Left cardiac atrium (tissue), 4 donors: ENCODE measurements around the gene PTGER4. TPM values are rescaled to one million over a fixed set of nuclear protein-coding genes. Genes with fewer than 3 reads are reported as not detected.
"Not testable (repeated sequence)": the region's sequence is repeated elsewhere in the genome, so short reads cannot be mapped to it uniquely, and the experiment has no call there.

ENCODE experiments used
- ATAC-seq, 2 donors: fragments of 200-7000 bp; cut with Tn5 transposase; one replicate each; pipeline ENCODE4 v1.9.1; 2020; ENCODE audit warnings: mild to moderate bottlenecking in 2 of 2, moderate library complexity in 2 of 2
- DNase-seq: peaks from one replicate; pipeline ENCODE4 v3.0.0-alpha.2; 2020
- intact Hi-C, 2 donors: fragments of 100-400 bp; cut with DNase I; formaldehyde crosslinking; loops; one replicate each; pipeline versions ENCODE4 v1.14.1 to v1.15.1; 2022 to 2023
- total RNA-seq, 2 donors: library from RNA; stranded (reverse); fragmentation: NEBNext Ultra II Directional; extraction: Animal tissue kit (Norgen Biotek cat#: 25700); gene quantifications; one replicate each; pipeline ENCODE4 v1.2.1, GENCODE V29; 2021
- donor health status: DM: no; HTN: yes; CAD: no.
- donor health status: DM: no; HTN: yes; CAD: no; lungs with severe emphysema.
- donor health status: DM: yes; HTN: yes; CAD: no.
- donor health status: Dilated cardiomyopathy.

PTGER4 gene
- total RNA-seq, 2 donors from 2014 or later, result 6.0 to 7.4 TPM

DNA sequence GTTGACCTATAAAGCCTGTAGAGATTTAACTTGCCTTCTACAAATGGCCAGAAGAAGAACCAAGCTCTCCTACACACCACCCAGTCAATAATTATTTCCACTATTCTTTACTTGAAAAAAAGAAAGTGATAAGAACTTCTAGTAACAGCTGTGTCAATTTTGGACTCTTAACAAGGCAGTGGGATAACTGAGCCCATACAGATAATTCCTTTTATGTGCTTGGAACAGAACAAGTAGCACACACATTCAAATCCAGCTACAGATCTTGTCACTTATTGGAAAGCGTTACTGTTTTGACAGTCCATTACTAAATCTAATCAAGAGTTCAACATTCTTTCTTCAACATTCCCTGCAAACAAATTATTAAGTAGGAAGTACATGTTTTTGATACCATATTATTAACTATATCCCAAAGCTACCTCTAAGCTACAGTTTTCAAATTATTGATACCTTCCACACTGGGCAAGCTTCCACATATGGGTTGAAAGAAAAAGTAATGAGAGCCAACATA, 6.3 kb downstream of the PTGER4 start:
- intact Hi-C loops, result loop anchor here (2.0 to 10.0 kb wide), 4 partner anchors 731 to 1109 kb away; no protein-coding TSS in a partner anchor
- no peak for DNase-seq
- no peak for ATAC-seq

DNA sequence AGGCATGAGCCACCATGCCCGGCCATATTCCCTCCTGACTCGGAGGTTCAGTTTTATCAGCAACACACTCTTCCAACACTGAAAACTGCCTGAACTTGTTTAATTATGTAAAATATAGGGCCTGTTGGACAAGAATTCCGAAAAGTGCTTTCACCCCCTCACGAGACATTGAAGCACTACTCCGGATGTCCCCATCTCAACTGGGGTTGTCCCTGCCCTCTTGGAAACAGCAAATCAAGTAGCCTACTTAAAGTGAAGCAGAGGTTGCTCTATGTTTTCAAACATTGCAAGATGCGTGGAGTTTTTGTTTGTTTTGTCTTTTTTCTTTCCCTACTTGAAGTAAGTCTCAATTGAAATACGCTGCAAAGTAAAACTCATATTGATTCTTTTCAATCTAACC, 7.6 kb downstream of the PTGER4 start:
- intact Hi-C loops, result loop anchor here (2.0 to 10.0 kb wide), 4 partner anchors 733 to 1110 kb away; no protein-coding TSS in a partner anchor
- no peak for DNase-seq
- ATAC-seq, result no peak

GRCh38 chr5:40688127-40688761, 8.5 kb downstream of the PTGER4 start:
- ATAC-seq (peak; percentile 93 to 94), DNase-seq (peak; percentile 81)
- intact Hi-C loops, result loop anchor here (5.0 to 10.0 kb wide), 3 partner anchors 733 to 1111 kb away; no protein-coding TSS in a partner anchor

GRCh38 chr5:40688996-40689395, 9.3 kb downstream of the PTGER4 start:
- ATAC-seq (no peak), DNase-seq (no peak)
- intact Hi-C loops, result loop anchor here (5.0 to 10.0 kb wide), 3 partner anchors 734 to 1112 kb away; no protein-coding TSS in a partner anchor

GRCh38 chr5:40689438-40689837, 9.7 kb downstream of the PTGER4 start:
- intact Hi-C loops, result loop anchor here (5.0 to 10.0 kb wide), 3 partner anchors 735 to 1112 kb away; no protein-coding TSS in a partner anchor
- DNase-seq (no peak), ATAC-seq (peak; percentile 49 to 92)

GRCh38 chr5:40690267-40690666, 10.6 kb downstream of the PTGER4 start:
- intact Hi-C loops, result no loop called here
- no peak for DNase-seq
- no peak for ATAC-seq

- no peak for ATAC-seq
- intact Hi-C loops, result no loop called here
- DNase-seq, result no peak
Measured at GRCh38 chr5:40691894-40692293, 12.2 kb downstream of the PTGER4 start.

GRCh38 chr5:40694433-40694832, 14.7 kb downstream of the PTGER4 start:
- DNase-seq (no peak), ATAC-seq (no peak)

DNA sequence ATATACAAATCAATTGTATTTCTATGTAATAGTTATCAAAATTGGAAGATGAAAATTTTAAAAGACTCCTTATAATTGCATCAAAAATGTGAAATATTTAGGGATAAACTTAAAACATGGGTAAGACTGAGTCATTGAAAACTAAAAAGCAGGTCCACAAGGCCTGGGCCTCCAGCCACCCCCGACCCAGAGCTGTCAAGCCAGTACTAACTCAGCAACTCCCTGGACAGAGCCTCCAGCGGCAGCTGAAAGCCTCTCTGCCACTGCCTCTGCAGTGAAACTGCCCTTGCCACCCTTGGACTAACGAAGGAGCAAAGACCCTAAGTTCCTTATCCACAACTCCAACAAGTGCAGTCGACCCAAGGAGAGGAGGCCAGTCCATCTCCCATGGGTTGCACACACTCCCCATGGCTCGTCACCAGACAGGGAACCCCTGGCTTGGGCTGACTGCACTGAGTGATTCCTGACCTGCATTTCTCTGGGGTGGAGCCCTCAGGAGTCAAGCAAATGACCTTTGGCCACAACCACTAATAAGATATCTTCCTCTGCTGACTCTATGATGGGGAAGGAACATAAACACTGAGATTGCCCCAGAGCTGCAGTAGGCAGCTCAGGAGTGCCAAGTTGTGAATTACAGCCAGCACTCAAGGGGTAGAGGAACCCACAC, 20.5 kb downstream of the PTGER4 start:
- intact Hi-C loops, result no loop called here
- ATAC-seq, result no peak
- DNase-seq, result no peak

More at GRCh38 chr5:40694433-40694832, 14.7 kb downstream of the PTGER4 start:
- intact Hi-C loops, result no loop called here

GRCh38 chr5:40702027-40702426, 22.3 kb downstream of the PTGER4 start:
- intact Hi-C loops, ATAC-seq, DNase-seq: not testable (repeated sequence)

DNA sequence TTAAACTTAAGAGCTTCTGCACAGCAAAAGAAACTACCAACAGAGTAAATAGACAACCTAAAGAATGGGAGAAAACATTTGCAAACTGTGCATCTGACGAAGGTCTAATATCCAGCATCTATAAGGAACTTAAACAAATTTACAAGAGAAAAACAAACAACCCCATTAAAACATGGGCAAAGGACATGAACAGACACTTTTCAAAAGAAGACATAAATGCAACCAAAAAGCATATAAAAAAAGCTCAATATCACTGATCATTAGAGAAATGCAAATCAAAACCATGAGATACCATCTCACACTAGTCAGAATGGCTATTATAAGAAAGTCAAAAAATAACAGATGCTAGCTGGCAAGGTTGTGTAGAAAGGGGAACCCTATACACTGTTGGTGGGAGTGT, 25.8 kb downstream of the PTGER4 start:
- DNase-seq, intact Hi-C loops, ATAC-seq: not testable (repeated sequence)

- ATAC-seq, DNase-seq, intact Hi-C loops: not testable (repeated sequence)
Measured at GRCh38 chr5:40710575-40710974, 30.9 kb downstream of the PTGER4 start.

- ATAC-seq (no peak), DNase-seq (no peak)
- intact Hi-C loops, result no loop called here
Measured at GRCh38 chr5:40714001-40714400, 34.3 kb downstream of the PTGER4 start.

- no peak for ATAC-seq
- intact Hi-C loops, result no loop called here
Measured at GRCh38 chr5:40716000-40716399, 36.3 kb downstream of the PTGER4 start.

DNA sequence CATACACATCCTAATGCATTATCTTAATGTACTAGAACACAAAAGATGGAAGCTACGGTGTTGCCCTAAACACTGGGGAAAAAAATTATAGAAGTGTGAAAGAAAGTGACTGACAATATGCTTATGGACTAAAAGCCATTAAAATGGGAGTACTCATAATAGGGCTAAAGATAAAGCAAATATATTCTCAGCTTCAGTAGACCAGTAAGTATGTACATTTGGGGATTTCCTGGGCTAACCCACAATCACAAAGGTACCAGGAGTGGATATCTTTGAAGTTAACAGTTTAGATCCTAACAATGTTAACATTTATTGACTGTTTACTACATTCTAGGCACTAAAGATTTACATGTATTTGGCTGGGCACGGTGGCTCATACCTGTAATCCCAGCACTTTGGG, 36.9 kb downstream of the PTGER4 start:
- intact Hi-C loops, result no loop called here
- no peak for DNase-seq
- no peak for ATAC-seq

More at GRCh38 chr5:40716000-40716399, 36.3 kb downstream of the PTGER4 start:
- DNase-seq, result no peak

DNA sequence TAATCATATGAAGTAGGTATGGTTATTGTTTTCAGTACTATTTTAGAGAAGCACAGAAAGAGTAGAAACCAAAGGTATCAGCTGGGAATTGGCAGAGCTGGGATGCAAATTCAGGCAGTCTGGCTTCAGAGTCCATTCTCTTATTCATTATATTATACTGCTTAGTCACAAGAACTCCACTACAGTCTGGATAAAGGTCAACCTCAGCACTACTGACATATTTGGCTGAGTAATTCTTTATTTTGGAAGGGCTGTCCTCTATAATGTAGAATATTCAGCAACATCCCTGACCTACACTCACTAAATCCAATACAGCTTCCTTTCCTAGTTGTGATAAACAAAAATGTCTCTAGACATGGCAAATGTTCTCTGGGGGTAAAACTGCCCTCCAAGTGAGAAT, 37.6 kb downstream of the PTGER4 start:
- ATAC-seq (peak in 1 of 2 donors; percentile 64), DNase-seq (no peak)
- intact Hi-C loops, result no loop called here

- intact Hi-C loops, result no loop called here
- DNase-seq (no peak), ATAC-seq (no peak)
Measured at GRCh38 chr5:40720069-40720468, 40.4 kb downstream of the PTGER4 start.

DNA sequence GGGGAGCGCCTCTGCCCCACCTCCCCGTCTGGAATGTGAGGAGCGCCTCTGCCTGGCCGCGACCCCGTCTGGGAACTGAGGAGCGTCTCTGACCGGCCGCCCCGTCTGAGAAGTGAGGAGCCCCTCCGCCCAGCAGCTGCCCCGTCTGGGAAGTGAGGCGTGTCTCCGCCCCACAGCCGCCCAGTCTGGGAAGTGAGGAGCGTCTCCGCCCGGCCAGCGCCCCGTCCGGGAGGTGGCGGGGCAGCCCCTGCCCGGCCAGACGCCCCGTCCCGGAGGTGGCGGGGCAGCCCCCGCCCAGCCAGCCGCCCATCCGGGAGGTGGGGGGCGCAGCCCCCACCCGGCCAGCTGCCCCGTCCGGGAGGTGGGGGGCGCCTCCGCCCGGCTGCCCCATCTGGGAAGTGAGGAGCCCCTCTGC, 42.8 kb downstream of the PTGER4 start:
- intact Hi-C loops, DNase-seq, ATAC-seq: not testable (repeated sequence)

- intact Hi-C loops, result no loop called here
- no peak for ATAC-seq
- DNase-seq, result no peak
Measured at GRCh38 chr5:40733434-40733833, 53.7 kb downstream of the PTGER4 start.

GRCh38 chr5:40733879-40734563, 54.3 kb downstream of the PTGER4 start:
- ATAC-seq (peak; percentile 38 to 75), DNase-seq (no peak)
- intact Hi-C loops, result no loop called here
